GM21737 (cell line): ENCODE data around the gene SH3RF2.
"Not testable (repeated sequence)": the region's sequence is repeated elsewhere in the genome, so short reads cannot be mapped to it uniquely, and the experiment has no call there.

Experiments
- ATAC-seq: cut with Tn5 transposase; IDR thresholded peaks from one replicate; pipeline ENCODE4 v1.9.1; 2021; ENCODE audit warnings: mild to moderate bottlenecking, moderate library complexity; ENCODE audit not compliant: unreplicated experiment

Gene SH3RF2

GRCh38 chr5:145948921-145949320 is 12.5 kb downstream of the SH3RF2 start:
- ATAC-seq, result no peak

GRCh38 chr5:145949474-145949873 is 13.1 kb downstream of the SH3RF2 start:
- no peak for ATAC-seq

GRCh38 chr5:145951071-145951470 is 14.7 kb downstream of the SH3RF2 start:
- ATAC-seq, result no peak

- ATAC-seq, result no peak
Measured at GRCh38 chr5:145953202-145953601, 16.8 kb downstream of the SH3RF2 start.

GRCh38 chr5:145954140-145954539 is 17.8 kb downstream of the SH3RF2 start:
- ATAC-seq, result not testable (repeated sequence)

- ATAC-seq, result no peak
Measured at GRCh38 chr5:145957388-145957787, 21.0 kb downstream of the SH3RF2 start.

- no peak for ATAC-seq
Measured at GRCh38 chr5:145958436-145958835, 22.1 kb downstream of the SH3RF2 start.

- ATAC-seq, result no peak
Measured at GRCh38 chr5:145960166-145960565, 23.8 kb downstream of the SH3RF2 start.

- no peak for ATAC-seq
Measured at GRCh38 chr5:145960848-145961600, 24.6 kb downstream of the SH3RF2 start.

GRCh38 chr5:145962001-145962400 is 25.6 kb downstream of the SH3RF2 start:
- no peak for ATAC-seq

GRCh38 chr5:145964008-145964407 is 27.6 kb downstream of the SH3RF2 start:
- not testable (repeated sequence) for ATAC-seq

GRCh38 chr5:145965804-145966203 is 29.4 kb downstream of the SH3RF2 start:
- no peak for ATAC-seq

- ATAC-seq, result no peak
Measured at GRCh38 chr5:145967296-145967695, 30.9 kb downstream of the SH3RF2 start.

GRCh38 chr5:145968970-145969713 is 32.8 kb downstream of the SH3RF2 start:
- no peak for ATAC-seq

GRCh38 chr5:145969714-145970092 is 33.3 kb downstream of the SH3RF2 start:
- ATAC-seq, result no peak

GRCh38 chr5:145971108-145971507 is 34.7 kb downstream of the SH3RF2 start:
- no peak for ATAC-seq

GRCh38 chr5:145971701-145972100 is 35.3 kb downstream of the SH3RF2 start:
- ATAC-seq, result no peak

GRCh38 chr5:145975001-145975360 is 38.6 kb downstream of the SH3RF2 start:
- no peak for ATAC-seq

GRCh38 chr5:145975361-145976066 is 39.1 kb downstream of the SH3RF2 start:
- ATAC-seq, result no peak

GRCh38 chr5:145976431-145977155 is 40.2 kb downstream of the SH3RF2 start:
- ATAC-seq, result peak; percentile 59

- ATAC-seq, result no peak
Measured at GRCh38 chr5:145978171-145978570, 41.8 kb downstream of the SH3RF2 start.
